Measurements from ENCODE around the gene MINDY4. TPM values are rescaled to one million over a fixed set of nuclear protein-coding genes. Genes with fewer than 3 reads are reported as not detected.

MINDY4 gene
- total RNA-seq, 1 donor from 2014 or later: 3.8 TPM

DNA sequence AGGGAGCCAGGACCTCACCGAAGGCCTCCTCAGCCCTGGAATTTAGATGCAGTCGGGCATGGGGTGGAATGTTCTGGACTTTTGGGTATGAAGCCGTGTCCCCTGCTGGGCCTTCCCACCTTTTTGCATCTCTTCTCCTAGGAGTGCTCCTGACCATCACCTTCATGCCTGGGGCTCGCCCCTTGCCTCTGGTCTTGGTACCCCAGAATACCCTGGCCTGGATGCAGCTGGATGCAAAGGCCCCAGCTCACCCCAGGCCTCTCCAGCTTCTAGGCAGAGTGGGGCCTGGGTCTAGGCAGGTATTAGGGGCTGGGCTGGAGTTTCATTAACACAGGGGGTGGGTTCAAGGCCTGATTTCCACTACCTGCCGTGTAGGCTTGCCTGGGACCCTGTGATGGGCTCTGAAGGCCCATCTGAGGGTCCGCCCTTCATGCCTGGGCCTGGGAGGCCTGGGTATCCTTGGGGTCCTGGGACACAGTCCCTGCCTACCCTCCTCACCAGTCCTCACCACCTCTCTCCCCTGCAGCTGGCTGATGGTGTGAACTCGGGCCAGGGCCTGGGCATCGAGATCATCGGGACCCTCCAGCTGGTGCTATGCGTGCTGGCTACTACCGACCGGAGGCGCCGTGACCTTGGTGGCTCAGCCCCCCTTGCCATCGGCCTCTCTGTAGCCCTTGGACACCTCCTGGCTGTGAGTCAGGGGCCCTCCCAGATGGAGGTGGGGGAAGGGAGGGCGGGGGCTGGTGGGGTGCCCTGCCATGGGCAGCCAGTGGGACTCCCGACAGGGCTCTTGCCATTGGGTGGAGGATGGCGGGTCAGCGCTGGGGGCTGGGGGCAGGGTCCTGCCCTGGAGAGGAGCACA lies 150.6 kb downstream of the MINDY4 start:
- peaks cover 95% of the 10 kb centered on the region for H3K4me1 ChIP-seq
- DNase-seq: peak; percentile 13
- H3K9me3 ChIP-seq (replicated peaks): peaks cover under 1% of the 10 kb centered on the region
- TF ChIP-seq, protein P1, sequence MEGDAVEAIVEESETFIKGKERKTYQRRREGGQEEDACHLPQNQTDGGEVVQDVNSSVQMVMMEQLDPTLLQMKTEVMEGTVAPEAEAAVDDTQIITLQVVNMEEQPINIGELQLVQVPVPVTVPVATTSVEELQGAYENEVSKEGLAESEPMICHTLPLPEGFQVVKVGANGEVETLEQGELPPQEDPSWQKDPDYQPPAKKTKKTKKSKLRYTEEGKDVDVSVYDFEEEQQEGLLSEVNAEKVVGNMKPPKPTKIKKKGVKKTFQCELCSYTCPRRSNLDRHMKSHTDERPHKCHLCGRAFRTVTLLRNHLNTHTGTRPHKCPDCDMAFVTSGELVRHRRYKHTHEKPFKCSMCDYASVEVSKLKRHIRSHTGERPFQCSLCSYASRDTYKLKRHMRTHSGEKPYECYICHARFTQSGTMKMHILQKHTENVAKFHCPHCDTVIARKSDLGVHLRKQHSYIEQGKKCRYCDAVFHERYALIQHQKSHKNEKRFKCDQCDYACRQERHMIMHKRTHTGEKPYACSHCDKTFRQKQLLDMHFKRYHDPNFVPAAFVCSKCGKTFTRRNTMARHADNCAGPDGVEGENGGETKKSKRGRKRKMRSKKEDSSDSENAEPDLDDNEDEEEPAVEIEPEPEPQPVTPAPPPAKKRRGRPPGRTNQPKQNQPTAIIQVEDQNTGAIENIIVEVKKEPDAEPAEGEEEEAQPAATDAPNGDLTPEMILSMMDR (IDR thresholded peaks at IDR 0.05; ENCODE audit: borderline replicate concordance): no peak
- peaks cover 46% of the 10 kb centered on the region for H3K36me3 ChIP-seq
- H3K27ac ChIP-seq (replicated peaks): peak overlapping the region; percentile 92
- intact Hi-C loops (cut with micrococcal nuclease): no loop called here
- no peaks in the 10 kb centered on the region for H3K27me3 ChIP-seq (ENCODE audit: low read depth)
- H3K4me3 ChIP-seq: peak overlapping the region; percentile 70

DNA sequence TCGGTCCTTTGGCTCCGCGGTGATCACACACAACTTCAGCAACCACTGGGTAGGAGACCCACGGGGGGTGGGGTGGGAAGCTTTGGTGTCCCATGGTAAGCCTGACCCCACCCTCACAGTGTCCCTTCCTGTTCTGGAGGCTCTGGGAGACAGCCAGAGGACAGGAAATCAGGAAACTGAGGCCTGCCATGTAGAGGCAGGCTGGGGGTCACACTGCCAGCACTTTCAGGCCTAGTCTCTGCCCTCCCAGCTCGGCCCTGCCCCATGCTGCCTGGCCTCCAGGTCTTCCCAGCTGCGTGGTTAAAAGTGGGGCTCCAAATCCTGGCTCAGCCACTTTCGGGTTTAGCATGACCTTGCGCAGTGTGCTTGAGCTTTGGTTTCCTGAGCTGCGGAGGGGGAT lies 151.4 kb downstream of the MINDY4 start:
- H3K36me3 ChIP-seq: peaks cover 49% of the 10 kb centered on the region
- peak; percentile 12 for DNase-seq
- peak overlapping the region; percentile 92 for H3K27ac ChIP-seq (replicated peaks)
- peaks cover 86% of the 10 kb centered on the region for H3K4me1 ChIP-seq
- no peak overlapping the region for H3K4me3 ChIP-seq
- TF ChIP-seq, protein P1 (IDR thresholded peaks at IDR 0.05; ENCODE audit: borderline replicate concordance): no peak
- no peaks in the 10 kb centered on the region for H3K27me3 ChIP-seq (ENCODE audit: low read depth)
- intact Hi-C loops (cut with micrococcal nuclease): no loop called here
- peaks cover 7% of the 10 kb centered on the region for H3K9me3 ChIP-seq (replicated peaks)

DNA sequence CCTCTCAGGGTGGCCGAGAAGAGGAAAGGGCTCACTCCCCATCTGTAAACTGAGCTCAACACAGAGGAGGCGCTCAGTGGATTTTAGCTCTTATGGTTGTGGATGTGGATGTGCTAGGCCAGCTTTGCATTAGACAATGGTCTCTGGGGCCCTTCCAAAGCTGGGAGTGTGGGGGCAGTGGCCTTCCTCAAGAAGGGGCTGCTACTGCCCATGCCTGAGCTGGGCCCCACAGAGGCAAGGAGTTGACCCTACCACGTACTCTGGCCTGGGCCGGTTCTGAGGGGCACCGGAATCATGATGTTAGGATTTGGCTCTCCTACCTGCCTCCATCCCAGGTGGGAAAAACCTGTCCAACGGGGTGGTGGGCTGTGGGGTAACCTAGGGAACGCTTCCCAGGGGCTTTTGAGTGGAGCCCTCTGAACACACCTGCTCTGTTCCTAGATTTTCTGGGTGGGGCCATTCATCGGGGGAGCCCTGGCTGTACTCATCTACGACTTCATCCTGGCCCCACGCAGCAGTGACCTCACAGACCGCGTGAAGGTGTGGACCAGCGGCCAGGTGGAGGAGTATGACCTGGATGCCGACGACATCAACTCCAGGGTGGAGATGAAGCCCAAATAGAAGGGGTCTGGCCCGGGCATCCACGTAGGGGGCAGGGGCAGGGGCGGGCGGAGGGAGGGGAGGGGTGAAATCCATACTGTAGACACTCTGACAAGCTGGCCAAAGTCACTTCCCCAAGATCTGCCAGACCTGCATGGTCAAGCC lies 152.0 kb downstream of the MINDY4 start:
- Histone ChIP-seq H3K27ac (replicated peaks) (peak overlapping the region; percentile 92), H3K9me3 (replicated peaks) (peaks cover 7% of the 10 kb centered on the region), H3K4me1 (peaks cover 80% of the 10 kb centered on the region), H3K36me3 (peaks cover 49% of the 10 kb centered on the region), H3K4me3 (no peak overlapping the region), H3K27me3 (ENCODE audit: low read depth) (no peaks in the 10 kb centered on the region)
- DNase-seq: peak; percentile 7
- TF ChIP-seq, protein P1 (IDR thresholded peaks at IDR 0.05; ENCODE audit: borderline replicate concordance): no peak
- intact Hi-C loops (cut with micrococcal nuclease): no loop called here

DNA sequence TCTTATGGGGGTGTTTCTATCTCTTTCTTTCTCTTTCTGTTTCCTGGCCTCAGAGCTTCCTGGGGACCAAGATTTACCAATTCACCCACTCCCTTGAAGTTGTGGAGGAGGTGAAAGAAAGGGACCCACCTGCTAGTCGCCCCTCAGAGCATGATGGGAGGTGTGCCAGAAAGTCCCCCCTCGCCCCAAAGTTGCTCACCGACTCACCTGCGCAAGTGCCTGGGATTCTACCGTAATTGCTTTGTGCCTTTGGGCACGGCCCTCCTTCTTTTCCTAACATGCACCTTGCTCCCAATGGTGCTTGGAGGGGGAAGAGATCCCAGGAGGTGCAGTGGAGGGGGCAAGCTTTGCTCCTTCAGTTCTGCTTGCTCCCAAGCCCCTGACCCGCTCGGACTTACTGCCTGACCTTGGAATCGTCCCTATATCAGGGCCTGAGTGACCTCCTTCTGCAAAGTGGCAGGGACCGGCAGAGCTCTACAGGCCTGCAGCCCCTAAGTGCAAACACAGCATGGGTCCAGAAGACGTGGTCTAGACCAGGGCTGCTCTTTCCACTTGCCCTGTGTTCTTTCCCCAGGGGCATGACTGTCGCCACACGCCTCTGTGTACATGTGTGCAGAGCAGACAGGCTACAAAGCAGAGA lies 152.7 kb downstream of the MINDY4 start:
- TF ChIP-seq, protein P1 (IDR thresholded peaks at IDR 0.05; ENCODE audit: borderline replicate concordance): no peak
- peak; percentile 6 for DNase-seq
- no peaks in the 10 kb centered on the region for H3K27me3 ChIP-seq (ENCODE audit: low read depth)
- peaks cover 49% of the 10 kb centered on the region for H3K36me3 ChIP-seq
- no peak overlapping the region for H3K4me3 ChIP-seq
- H3K27ac ChIP-seq (replicated peaks): peak overlapping the region; percentile 92
- peaks cover 73% of the 10 kb centered on the region for H3K4me1 ChIP-seq
- H3K9me3 ChIP-seq (replicated peaks): peaks cover 7% of the 10 kb centered on the region
- intact Hi-C loops (cut with micrococcal nuclease): no loop called here

DNA sequence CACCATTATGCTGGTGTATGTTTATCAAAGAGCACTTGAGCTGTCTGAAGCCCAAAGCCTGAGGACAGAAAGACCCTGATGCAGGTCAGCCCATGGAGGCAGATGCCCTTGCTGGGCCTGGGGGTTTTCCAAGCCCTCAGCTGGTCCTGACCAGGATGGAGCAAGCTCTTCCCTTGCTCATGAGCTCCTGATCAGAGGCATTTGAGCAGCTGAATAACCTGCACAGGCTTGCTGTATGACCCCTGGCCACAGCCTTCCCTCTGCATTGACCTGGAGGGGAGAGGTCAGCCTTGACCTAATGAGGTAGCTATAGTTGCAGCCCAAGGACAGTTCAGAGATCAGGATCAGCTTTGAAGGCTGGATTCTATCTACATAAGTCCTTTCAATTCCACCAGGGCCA lies 153.4 kb downstream of the MINDY4 start:
- H3K9me3 ChIP-seq (replicated peaks): peaks cover 7% of the 10 kb centered on the region
- H3K36me3 ChIP-seq: peaks cover 49% of the 10 kb centered on the region
- intact Hi-C loops (cut with micrococcal nuclease): no loop called here
- TF ChIP-seq, protein P1 (IDR thresholded peaks at IDR 0.05; ENCODE audit: borderline replicate concordance): no peak
- no peak overlapping the region for H3K4me3 ChIP-seq
- H3K4me1 ChIP-seq: peaks cover 67% of the 10 kb centered on the region
- peak; percentile 4 for DNase-seq
- H3K27ac ChIP-seq (replicated peaks): peak overlapping the region; percentile 92
- H3K27me3 ChIP-seq (ENCODE audit: low read depth): no peaks in the 10 kb centered on the region
